GF-D8 (cell line): ENCODE data around the gene ABCF1.
A peak's percentile ranks its signal among the peaks of the same experiment; 100 is the strongest.
"Not testable (repeated sequence)": the region's sequence is repeated elsewhere in the genome, so short reads cannot be mapped to it uniquely, and the experiment has no call there.

Experiments used
- DNase-seq: peaks from one replicate; lab custom pipeline; 2025; lab: John Stamatoyannopoulos, UW

ABCF1 gene

DNA sequence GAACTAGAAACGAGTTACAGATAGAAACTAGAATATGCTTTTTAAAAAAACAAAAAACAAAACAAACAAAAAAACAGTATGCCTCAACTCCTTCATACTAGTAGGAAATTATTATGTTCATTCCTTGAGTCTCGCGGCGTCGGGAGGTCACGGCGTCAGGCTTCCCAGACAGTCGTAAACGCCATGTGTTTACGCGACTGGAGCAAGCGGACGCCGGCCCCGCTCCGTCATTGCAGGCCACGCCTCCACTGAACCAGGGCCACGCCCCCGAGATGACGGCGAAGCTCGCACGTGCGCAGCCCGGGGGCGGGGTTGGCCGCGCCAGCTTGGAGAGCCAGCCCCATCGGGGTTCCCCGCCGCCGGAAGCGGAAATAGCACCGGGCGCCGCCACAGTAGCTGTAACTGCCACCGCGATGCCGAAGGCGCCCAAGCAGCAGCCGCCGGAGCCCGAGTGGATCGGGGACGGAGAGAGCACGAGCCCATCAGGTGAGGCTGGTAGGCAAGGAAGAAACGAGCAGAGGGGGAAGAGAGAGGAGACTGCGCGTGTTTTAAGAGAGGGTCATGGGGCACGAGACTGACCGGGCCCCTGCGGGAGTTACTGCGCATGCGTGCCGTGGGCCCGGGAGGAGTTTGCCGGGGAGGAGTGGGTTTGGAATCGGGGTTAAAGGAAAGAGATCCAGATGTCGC is at the start of gene ABCF1:
ABCF1 (plus strand) TSS at position 368 of the 687 bp plus-strand sequence; CDS start at position 414, 46 bp downstream.
- DNase-seq: peak; percentile 85

- not testable (repeated sequence) for DNase-seq
Observed at GRCh38 chr6:30521952-30522351, 49.3 kb upstream of the ABCF1 start.

- DNase-seq: not testable (repeated sequence)
Observed at GRCh38 chr6:30526444-30526843, 44.8 kb upstream of the ABCF1 start.

DNA sequence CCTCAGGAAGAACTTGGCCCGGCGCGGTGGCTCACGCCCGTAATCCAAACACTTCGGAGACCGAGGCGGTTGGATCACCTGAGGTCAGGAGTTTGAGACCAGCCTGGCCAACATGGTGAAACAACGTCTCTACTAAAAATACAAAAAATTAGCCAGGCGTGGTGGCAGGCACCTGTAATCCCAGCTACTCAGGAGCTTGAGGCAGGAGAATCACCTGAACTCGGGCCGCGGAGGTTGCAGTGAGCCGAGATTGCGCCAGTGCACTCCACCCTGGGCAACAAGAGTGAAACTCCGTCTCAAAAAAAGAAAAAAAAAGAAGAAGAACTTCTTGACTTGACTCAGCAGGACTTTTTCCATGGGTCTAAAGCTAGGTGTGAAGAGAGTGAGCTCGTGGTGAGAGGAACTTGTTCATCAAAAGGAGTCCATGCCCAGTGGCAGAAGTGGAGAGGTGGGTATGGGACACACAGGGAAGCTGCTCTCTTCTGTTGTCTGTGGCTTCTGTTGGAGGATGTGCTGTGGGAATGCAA is 41.8 kb upstream of the ABCF1 start:
- peak; percentile 26 for DNase-seq

DNA sequence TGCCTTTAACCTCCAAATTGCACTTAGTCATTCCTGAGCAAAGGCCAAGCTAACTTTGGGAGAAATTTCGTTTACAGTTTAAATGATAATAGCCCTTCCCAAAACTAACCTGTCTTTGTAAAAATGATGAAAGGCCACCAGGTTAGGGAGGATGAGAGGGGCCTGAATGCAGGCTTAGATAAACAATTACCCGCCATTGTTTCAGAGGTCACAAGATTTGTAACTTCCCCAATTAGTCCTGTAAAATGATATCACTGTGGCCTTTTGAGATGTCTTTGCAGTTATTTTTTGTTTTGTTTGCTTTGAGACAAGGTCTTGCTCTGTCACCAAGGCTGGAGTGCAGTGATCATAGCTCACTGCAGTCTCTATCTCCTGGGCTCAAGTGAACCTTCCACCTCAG is 41.2 kb upstream of the ABCF1 start:
- DNase-seq: peak; percentile 28

DNA sequence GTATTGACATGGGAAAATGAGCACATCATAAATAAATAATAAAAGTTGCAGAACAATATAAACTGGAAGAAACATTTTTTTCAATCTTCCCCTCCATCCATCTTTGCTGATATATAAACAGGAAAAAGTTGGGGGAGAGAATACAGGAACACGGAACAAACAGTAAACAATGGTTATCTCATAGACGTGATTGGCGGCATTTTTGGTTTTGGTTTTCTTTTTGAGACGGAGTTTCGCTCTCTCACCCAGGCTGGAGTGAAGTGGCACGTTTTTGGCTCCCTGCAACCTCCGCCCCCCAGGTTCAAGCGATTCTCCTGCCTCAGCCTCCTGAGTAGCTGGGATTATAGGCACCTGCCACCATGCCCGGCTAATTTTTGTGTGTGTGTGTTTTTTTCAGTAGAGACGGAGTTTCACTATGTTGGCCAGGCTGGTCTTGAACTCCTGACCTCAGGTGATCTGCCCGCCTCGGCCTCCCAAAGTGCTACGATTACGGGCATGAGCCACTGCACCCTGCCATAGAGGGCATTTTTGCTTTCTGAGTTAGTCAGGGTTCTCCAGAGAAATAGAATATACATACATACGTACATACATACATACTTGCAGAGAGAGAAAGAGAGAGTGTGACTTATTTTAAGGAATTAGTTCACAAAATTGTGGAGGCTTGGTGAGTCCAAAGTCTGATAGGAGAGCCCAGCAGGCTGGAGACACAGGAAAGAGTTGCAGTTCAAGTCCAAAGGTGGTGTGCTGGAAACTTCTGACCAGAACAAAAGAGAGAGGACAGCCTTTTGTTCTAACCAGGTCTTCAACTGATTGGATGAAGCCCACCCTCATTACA is 37.6 kb upstream of the ABCF1 start:
- no peak for DNase-seq

GRCh38 chr6:30537931-30538330 is 33.3 kb upstream of the ABCF1 start:
- DNase-seq: no peak

DNA sequence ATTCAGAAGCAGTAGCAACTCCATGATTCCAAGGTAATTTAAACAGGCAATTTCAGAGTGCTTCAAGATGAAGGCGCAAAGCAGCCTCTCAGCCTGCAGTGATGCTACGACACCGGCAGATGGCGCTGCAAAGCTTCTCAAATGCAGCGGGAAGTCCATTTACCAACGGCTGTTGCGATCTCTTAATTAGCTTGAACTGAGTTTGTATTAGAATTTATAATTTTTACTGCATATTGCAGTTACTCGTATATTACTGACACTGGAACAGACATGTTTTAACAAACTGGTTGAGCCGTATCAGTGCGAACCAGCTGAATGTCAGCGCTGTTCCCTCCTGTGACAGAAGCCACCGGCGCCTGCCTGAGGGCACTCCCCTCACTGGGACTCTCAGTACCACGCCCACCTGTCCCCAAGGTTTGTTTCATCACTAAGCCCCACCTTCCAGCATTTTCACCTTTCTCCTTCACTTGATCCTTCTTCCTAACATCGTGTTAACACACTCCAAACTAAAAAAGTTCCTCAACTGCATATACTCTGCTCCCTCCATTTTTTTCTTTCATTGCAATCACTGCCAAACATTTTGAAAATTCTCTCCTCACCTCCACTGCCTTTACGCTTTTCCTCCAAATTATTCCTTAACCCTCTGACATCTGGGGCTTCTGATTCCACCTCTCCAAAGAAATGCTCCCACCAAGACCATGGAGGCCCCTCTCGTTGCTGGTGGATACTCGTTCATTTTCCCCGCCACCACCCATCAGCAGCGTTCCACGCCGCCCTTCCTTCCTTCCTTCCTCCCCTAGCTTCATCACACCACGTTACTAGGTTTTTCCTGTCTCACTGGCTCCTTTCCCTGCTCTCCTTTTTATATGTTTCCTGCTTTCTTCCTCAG is 29.5 kb upstream of the ABCF1 start:
- peak; percentile 42 for DNase-seq

DNA sequence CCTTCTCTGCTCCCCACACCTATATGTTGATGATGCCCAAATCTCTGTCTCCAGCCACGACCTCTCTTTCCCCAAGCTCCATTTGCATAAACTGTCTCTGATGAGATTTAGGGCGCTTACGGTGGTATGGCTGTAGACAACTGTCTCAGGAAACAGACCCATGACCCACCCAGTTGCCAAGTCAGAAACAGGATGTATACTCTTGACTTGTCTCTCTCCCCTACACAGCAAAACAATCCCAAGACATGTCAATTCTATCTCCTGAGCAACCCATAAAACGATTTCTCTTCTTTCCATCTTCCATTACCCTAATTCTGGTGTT is 28.9 kb upstream of the ABCF1 start:
- no peak for DNase-seq

GRCh38 chr6:30542915-30543314 is 28.3 kb upstream of the ABCF1 start:
- no peak for DNase-seq

DNA sequence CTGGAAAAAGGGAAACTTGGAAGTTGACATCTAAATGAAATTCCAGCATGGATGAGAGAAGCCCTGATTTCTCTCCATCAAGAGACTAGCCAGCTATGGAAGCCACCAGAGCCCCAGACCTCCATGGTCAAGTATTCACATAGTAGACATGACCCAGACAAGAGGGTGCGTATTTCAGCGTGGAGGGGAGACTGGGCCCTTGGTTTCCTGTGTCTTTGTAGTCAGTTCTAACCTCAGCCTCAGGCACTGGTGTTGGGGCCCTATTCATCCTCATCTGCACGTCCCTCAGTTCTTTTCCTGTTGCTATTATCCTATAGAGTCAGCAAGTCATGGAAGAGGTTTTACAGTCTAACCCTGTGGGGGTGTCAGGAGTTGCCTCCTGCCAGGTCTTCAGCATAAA is 27.4 kb upstream of the ABCF1 start:
- DNase-seq: no peak

DNA sequence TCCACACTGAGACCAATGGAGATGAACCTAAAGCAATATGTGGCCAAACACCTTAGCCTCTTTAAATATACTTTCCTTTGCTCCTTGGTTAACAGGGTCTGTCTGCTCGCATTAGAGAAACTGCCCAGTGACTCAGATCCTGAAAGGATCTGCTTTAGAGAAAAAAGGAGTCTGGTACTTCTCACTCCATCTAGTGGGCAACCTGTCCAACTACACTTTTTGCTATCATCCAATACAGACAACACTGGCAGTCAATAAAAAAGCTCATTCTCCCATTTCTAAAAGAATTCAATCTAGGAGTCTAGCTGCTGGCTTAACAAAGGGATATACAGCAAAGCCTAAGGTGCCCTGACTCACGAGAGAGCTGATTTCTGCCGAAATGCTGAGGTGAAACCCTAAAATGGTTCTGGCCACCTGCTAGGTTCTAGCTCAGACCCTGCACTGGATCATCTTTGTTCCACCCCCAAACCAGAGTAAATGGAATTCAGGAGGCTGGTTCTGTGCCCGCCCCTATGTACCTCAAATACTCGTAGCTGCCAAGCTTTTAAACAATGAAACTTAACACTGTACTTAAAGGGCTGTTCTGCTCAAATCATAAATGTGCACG is 26.5 kb upstream of the ABCF1 start:
- peak; percentile 6 for DNase-seq

GRCh38 chr6:30547454-30547853 is 23.8 kb upstream of the ABCF1 start:
- peak; percentile 25 for DNase-seq

DNA sequence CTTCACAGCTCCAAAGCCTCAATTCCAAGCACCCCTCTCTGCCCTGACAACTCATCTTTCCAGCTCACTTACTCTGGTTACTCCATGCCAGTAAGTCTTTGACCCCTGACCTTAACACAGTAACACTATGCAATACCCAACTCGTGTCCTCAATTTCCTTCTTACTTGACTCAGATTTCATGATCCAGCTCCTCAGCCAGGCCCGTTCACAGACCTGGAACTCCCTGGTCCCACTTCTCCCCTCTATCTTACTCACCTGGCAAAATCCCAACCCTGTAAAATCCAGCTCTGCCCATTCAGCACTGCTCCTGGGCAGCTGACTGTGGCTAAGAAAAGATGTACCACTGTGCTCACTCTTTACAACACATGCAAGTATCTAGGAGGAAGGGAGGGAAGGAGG is 22.9 kb upstream of the ABCF1 start:
- no peak for DNase-seq

GRCh38 chr6:30554404-30554803 is 16.8 kb upstream of the ABCF1 start:
- no peak for DNase-seq

- DNase-seq: no peak
Observed at GRCh38 chr6:30554962-30555815, 16.1 kb upstream of the ABCF1 start.

DNA sequence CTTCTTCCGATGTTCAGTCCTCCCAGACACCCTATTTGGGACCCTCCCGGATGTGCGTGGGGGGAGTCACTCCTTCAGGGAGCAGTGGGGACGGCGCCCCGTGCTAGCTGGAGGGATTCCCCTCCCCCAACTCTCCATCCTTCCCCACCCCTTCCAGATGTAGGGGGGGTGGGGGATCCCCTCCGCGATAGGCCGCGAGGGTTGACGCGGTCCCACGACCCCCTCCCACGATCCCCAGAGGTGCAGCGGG is 15.5 kb upstream of the ABCF1 start:
- DNase-seq: no peak

DNA sequence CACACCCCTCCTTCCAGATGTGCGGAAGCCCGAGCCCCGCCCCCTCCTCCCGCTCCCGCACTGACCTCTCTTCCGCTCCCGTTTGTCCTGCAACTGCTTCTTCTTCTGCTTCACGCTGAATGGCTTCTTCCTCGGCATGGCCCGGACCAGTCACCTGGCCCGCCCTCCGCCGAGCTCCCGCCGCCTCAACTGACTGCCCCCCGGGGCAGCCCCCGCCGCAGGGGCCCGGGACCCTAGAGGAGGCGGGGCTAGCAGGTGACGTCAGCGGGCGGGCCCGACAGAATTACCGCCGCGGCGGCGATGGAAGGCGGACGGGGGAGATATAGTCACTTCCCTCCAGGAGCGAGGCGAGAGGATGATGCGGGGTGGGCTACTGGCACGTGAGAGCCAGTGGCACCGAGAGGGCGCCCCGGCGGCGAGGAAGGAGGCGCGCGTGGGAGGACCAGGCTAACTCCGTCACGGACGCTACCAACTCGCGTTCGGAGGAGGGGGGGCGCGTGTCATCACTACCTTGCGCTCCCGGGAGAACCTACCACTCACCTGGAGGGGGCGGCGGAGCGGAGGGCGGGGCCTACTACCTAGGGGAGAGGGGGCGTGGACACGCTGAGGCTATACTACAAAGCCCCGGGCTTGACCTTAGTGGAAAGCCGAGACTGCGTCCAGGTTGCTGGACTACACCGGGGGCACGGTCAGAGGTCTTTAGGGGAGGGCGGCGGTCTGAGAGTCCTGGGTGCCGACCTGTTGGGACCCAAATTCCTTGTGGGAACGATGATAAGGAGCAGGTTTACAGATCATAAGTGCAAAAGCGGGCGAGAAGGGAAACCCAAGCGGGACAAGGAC is 15.0 kb upstream of the ABCF1 start, which contains the start of gene GNL1:
GNL1 (minus strand) TSS at position 424 of the 840 bp plus-strand sequence; CDS start at position 138, 286 bp downstream.
- DNase-seq: peak; percentile 50

- DNase-seq: peak; percentile 74
Observed at GRCh38 chr6:30556906-30557682, 14.1 kb upstream of the ABCF1 start, which contains the start of gene PRR3. Gene PRR3, plus strand, starts transcription at chr6:30557295. Its CDS starts 50 bp downstream, at chr6:30557345.
